Adrenal gland (tissue), 19 donors: ENCODE measurements around the gene IFT22. TPM values are rescaled to one million over a fixed set of nuclear protein-coding genes. Genes with fewer than 3 reads are reported as not detected.
A peak's percentile ranks its signal among the peaks of the same experiment; 100 is the strongest.

Source experiments
- DNase-seq, 7 donors: peaks; one replicate each; pipeline ENCODE4 v3.0.0-alpha.2; 2019 to 2020
- H3K27ac ChIP-seq, 5 donors: fragments of 200-600 bp; sonication (generic) in 4 of 5; 1 replicate in 3 of 5; 2 replicates in 2 of 5; pipeline versions ENCODE4 v1.5.1 to v1.8.0; 2016 to 2020; ENCODE audit warnings: mild to moderate bottlenecking in 1 of 5
- H3K27me3 ChIP-seq: fragments of 200-600 bp; 2 replicates; pipeline ENCODE4 v1.8.0; 2021
- H3K36me3 ChIP-seq, 2 donors: fragments of 200-600 bp; replicated peaks in 1 of 2; 1 replicate in 1 of 2; 2 replicates in 1 of 2; pipeline versions ENCODE4 v1.5.1 to v1.8.0; 2018 to 2022
- H3K4me1 ChIP-seq, 2 donors: fragments of 200-600 bp; replicated peaks in 1 of 2; 1 replicate in 1 of 2; 2 replicates in 1 of 2; pipeline versions ENCODE4 v1.5.1 to v1.8.0; 2018 to 2021
- H3K4me3 ChIP-seq, 4 donors: fragments of 200-600 bp; sonication (generic) in 3 of 4; one replicate each; pipeline ENCODE4 v1.5.1; 2016 to 2018
- H3K9me3 ChIP-seq, 3 donors: fragments of 200-600 bp; sonication (generic) in 1 of 3; replicated peaks in 1 of 3; 1 replicate in 2 of 3; 2 replicates in 1 of 3; pipeline versions ENCODE4 v1.5.1 to v1.8.0; 2016 to 2021
- CTCF ChIP-seq, 6 experiments: fragments of 450-650 bp in 4 of 6; fragments of 200-600 bp in 2 of 6; sonication (generic) in 1 of 6; IDR thresholded peaks; 1 replicate in 5 of 6; 2 replicates in 1 of 6; pipeline versions ENCODE4 v1.5.1 to v1.8.0; 2016 to 2021; ENCODE audit warnings: antibody characterized with exemption in 6 of 6, mild to moderate bottlenecking in 2 of 6, moderate library complexity in 1 of 6
- POLR2A ChIP-seq, 2 donors: fragments of 450-650 bp; IDR thresholded peaks; one replicate each; pipeline ENCODE4 v1.6.1; 2017; ENCODE audit warnings: antibody characterized with exemption in 2 of 2, mild to moderate bottlenecking in 2 of 2, moderate library complexity in 1 of 2
- WGBS, 4 donors: extraction: QIAGEN DNeasy Blood & Tissue Kit in 2 of 4; methylation state at CpG; one replicate each; pipeline versions ENCODE4 v1.1.5 to v1.1.7; 2013 to 2017; 5-methylcytosine and 5-hydroxymethylcytosine counted together
- intact Hi-C, 2 donors: fragments of 100-400 bp; cut with DNase I; formaldehyde crosslinking; loops; one replicate each; pipeline versions ENCODE4 v1.14.1 to v1.15.0; 2022 to 2023
- long read RNA-seq, 10 donors: library from polyadenylated mRNA in 3 of 10; unstranded in 2 of 10; stranded (forward) in 1 of 10; transcript quantifications; one replicate each; pipeline ENCODE4 v2.0.0 and lab custom pipeline, GENCODE V29; 2021 to 2026
- polyA plus RNA-seq, 3 donors: library from polyadenylated mRNA; stranded (reverse); fragments of 200-250 nt in 2 of 3; fragments of 350-450 nt in 1 of 3; fragmentation: Illumina TruSeq in 1 of 3; extraction: RNeasy Lipid Tissue Mini Kit (QIAGEN cat#74804) in 1 of 3; gene quantifications; one replicate each; pipeline ENCODE4 v1.2.3, GENCODE V29; 2013 to 2014
- total RNA-seq, 9 donors: library from RNA; depleted of rRNA in 4 of 9; stranded (reverse); fragments of >200 nt in 4 of 9; fragments of 120-200 nt in 1 of 9; fragmentation: NEBNext Ultra II Directional in 1 of 9; extraction: Animal tissue kit (Norgen Biotek cat#: 25700) in 1 of 9; gene quantifications; one replicate each; pipeline versions ENCODE4 v1.1.0 to v1.2.4, GENCODE V29; 2013 to 2023
- donor health status: healthy with polysubstance abuse.
- donor health status: Bipolar disorder and iron deficiency.
- donor health status: DM: yes; HTN: yes; CAD: no.
- donor health status: DM: no; HTN: no; CAD: no.
- donor health status: DM: no; HTN: no; CAD: no.
- donor health status: DM: yes; HTN: yes; CAD: no.

IFT22 gene
- total RNA-seq (10 to 100 TPM; 22.5 to 72.2 (median 34.7) TPM), polyA plus RNA-seq (10 to 100 TPM; 14.7 to 40.9 (median 22.5) TPM)
- long read RNA-seq, donor 1, transcript IFT22-201 (5 exons, 1,130 nt): major isoform, 13 of 17 reads
- long read RNA-seq, donor 1, partial matches to known transcripts: 0 of 17 reads
- long read RNA-seq, donor 1, other reads (novel, unspliced or antisense): 0 of 17 reads
- long read RNA-seq, donor 2, transcript IFT22-201 (5 exons, 1,130 nt): major isoform, 6 of 9 reads
- long read RNA-seq, donor 2, partial matches to known transcripts: 0 of 9 reads
- long read RNA-seq, donor 2, other reads (novel, unspliced or antisense): 0 of 9 reads
- long read RNA-seq, donor 3, transcript IFT22-201 (5 exons, 1,130 nt): major isoform, 9 of 11 reads
- long read RNA-seq, donor 3, partial matches to known transcripts: 0 of 11 reads
- long read RNA-seq, donor 3, other reads (novel, unspliced or antisense): 0 of 11 reads
- long read RNA-seq, donor 4, transcript IFT22-201 (5 exons, 1,130 nt): major isoform, 16 of 25 reads
- long read RNA-seq, donor 4, partial matches to known transcripts: 0 of 25 reads
- long read RNA-seq, donor 4, other reads (novel, unspliced or antisense): 2 of 25 reads
- long read RNA-seq, donor 5, transcript IFT22-201 (5 exons, 1,130 nt): major isoform, 18 of 32 reads
- long read RNA-seq, donor 5, partial matches to known transcripts: 0 of 32 reads
- long read RNA-seq, donor 5, other reads (novel, unspliced or antisense): 3 of 32 reads
- long read RNA-seq, donor 6, transcript IFT22-201 (5 exons, 1,130 nt): major isoform, 12 of 27 reads
- long read RNA-seq, donor 6, partial matches to known transcripts: 3 of 27 reads
- long read RNA-seq, donor 6, other reads (novel, unspliced or antisense): 6 of 27 reads
- long read RNA-seq, donor 7, partial matches to known transcripts: 0 of 6 reads
- long read RNA-seq, donor 7, other reads (novel, unspliced or antisense): 0 of 6 reads
- long read RNA-seq, donor 8, transcript IFT22-201 (5 exons, 1,130 nt): major isoform, 9 of 12 reads
- long read RNA-seq, donor 8, partial matches to known transcripts: 0 of 12 reads
- long read RNA-seq, donor 8, other reads (novel, unspliced or antisense): 0 of 12 reads
- long read RNA-seq, donor 9, partial matches to known transcripts: 0 of 6 reads
- long read RNA-seq, donor 9, other reads (novel, unspliced or antisense): 0 of 6 reads
- long read RNA-seq, donor 10, partial matches to known transcripts: 0 of 2 reads
- long read RNA-seq, donor 10, other reads (novel, unspliced or antisense): 0 of 2 reads

- peak within 1 kb of the TSS; percentile 53 to 91 (median 74) for H3K27ac ChIP-seq
- intact Hi-C loops: no loop called here
These were observed at the start of gene IFT22 for GRCh38 chr7:101321491-101322401. Gene IFT22 (minus strand): TSS chr7:101321812. CDS start chr7:101321709, 103 bp downstream.

GRCh38 chr7:101370836-101371235 lies 49.2 kb upstream of the IFT22 start:
- TF ChIP-seq CTCF (IDR thresholded peaks at IDR 0.05): no peak
- TF ChIP-seq POLR2A (IDR thresholded peaks at IDR 0.05): no peak
- no peaks in the 10 kb centered on the region for H3K27me3 ChIP-seq
- no peaks in the 10 kb centered on the region for H3K9me3 ChIP-seq
- H3K4me1 ChIP-seq: no peaks in the 10 kb centered on the region
- H3K27ac ChIP-seq: no peak overlapping the region
- DNase-seq: no peak
- 15 to 29% (median 25%) methylated on average over 4 to 5 of the region's 5 CpGs for WGBS, 4 donors
- intact Hi-C loops: no loop called here
- no peak overlapping the region for H3K4me3 ChIP-seq
- H3K36me3 ChIP-seq: no peaks in the 10 kb centered on the region

More at GRCh38 chr7:101321491-101322401, at the start of gene IFT22:
- no peaks in the 10 kb centered on the region for H3K9me3 ChIP-seq
- peaks cover 10 to 12% of the 10 kb centered on the region in 2 donors for H3K4me1 ChIP-seq
- peak within 1 kb of the TSS; percentile 7 to 88 (median 74) for H3K4me3 ChIP-seq
- DNase-seq: peak; percentile 94 to 96 (median 95)
- 1% methylated on average over 47 to 69 of the region's 69 CpGs for WGBS, 4 donors
- no peaks in the 10 kb centered on the region for H3K27me3 ChIP-seq
- H3K36me3 ChIP-seq: peaks cover 0 to 7% of the 10 kb centered on the region in 2 donors
- TF ChIP-seq CTCF (IDR thresholded peaks at IDR 0.05) (peak in 4 of 6 experiments; percentile 19 to 39 (median 32)), POLR2A (IDR thresholded peaks at IDR 0.05) (peak in 1 of 2 donors; percentile 54)

- TF ChIP-seq POLR2A (IDR thresholded peaks at IDR 0.05): no peak
- no peak for TF ChIP-seq CTCF (IDR thresholded peaks at IDR 0.05)
- Histone ChIP-seq H3K4me1 (peaks cover 0 to 6% of the 10 kb centered on the region in 2 donors), H3K27ac (no peak overlapping the region), H3K9me3 (no peaks in the 10 kb centered on the region), H3K36me3 (no peaks in the 10 kb centered on the region), H3K4me3 (no peak overlapping the region), H3K27me3 (no peaks in the 10 kb centered on the region)
- no peak for DNase-seq
- WGBS, 4 donors: 72 to 89% (median 77%) methylated on average over 8 of the region's 8 CpGs
- intact Hi-C loops: loop anchor here in 1 of 2 donors (10.0 kb wide), 1 partner anchor 166 kb away; no protein-coding TSS in a partner anchor
These were observed 47.0 kb upstream of the IFT22 start for GRCh38 chr7:101368422-101369165.
